K562 (cell line): ENCODE data around the gene RNF212B. TPM values are rescaled to one million over a fixed set of nuclear protein-coding genes. Genes with fewer than 3 reads are reported as not detected.

Experiments used
- ADNP ChIP-seq: fragments of 200-800 bp; sonication (Bioruptor generic); IDR thresholded peaks from 2 replicates; pipeline ENCODE4 v1.6.1; 2016; ENCODE audit warnings: missing genetic modification characterization, missing compliant biosample characterization
- CHCHD3 ChIP-seq: fragments of 250-450 bp; sonication (Bioruptor Pico); IDR thresholded peaks from 2 replicates; pipeline ENCODE4 v2.1.2; 2022; ENCODE audit warnings: mild to moderate bottlenecking
- CHD1 ChIP-seq: fragments of 200-600 bp; sonication (generic); IDR thresholded peaks from one replicate; pipeline ENCODE4 v1.6.1; 2012; ENCODE audit warnings: mild to moderate bottlenecking, moderate library complexity, low read length, inconsistent platforms
- ESRRB ChIP-seq: fragments of 250-450 bp; sonication (Bioruptor Pico); IDR thresholded peaks from 2 replicates; pipeline ENCODE4 v1.5.0; 2020; ENCODE audit warnings: mild to moderate bottlenecking, moderate library complexity, borderline replicate concordance
- ETV6 ChIP-seq, 3 experiments: fragments of 150-350 bp in 1 of 3; sonication (generic) in 1 of 3; formaldehyde crosslinking in 1 of 3; IDR thresholded peaks; 2 replicates each; pipeline versions ENCODE4 v1.6.1 to v1.8.0; 2014 to 2022; ENCODE audit warnings: borderline replicate concordance in 2 of 3, low read depth in 2 of 3, antibody characterized with exemption in 1 of 3, low read length in 1 of 3, mild to moderate bottlenecking in 1 of 3, missing genetic modification reagents in 1 of 3
- FOXP4 ChIP-seq: sonication (generic); formaldehyde crosslinking; IDR thresholded peaks from 2 replicates; pipeline ENCODE4 v1.8.0; 2022; ENCODE audit warnings: mild to moderate bottlenecking, missing genetic modification reagents, borderline replicate concordance
- GTF2E2 ChIP-seq: fragments of 200-800 bp; sonication (Bioruptor generic); IDR thresholded peaks from 2 replicates; pipeline ENCODE4 v1.6.1; 2016; ENCODE audit warnings: missing genetic modification characterization, missing compliant biosample characterization
- HLTF ChIP-seq: fragments of 450-650 bp; IDR thresholded peaks from 2 replicates; pipeline ENCODE4 v1.6.1; 2016
- L3MBTL2 ChIP-seq: fragments of 450-650 bp; IDR thresholded peaks from 2 replicates; pipeline ENCODE4 v1.6.1; 2016; ENCODE audit warnings: mild to moderate bottlenecking, moderate library complexity
- MTA3 ChIP-seq: fragments of 450-650 bp; formaldehyde crosslinking; IDR thresholded peaks from 2 replicates; pipeline ENCODE4 v1.6.1; 2017; ENCODE audit warnings: mild to moderate bottlenecking, borderline replicate concordance
- MXI1 ChIP-seq: IDR thresholded peaks from 2 replicates; pipeline ENCODE4 v1.6.1; 2011; ENCODE audit warnings: low read depth, mild to moderate bottlenecking, improper control_type of control experiment, low read length
- PPARD ChIP-seq: fragments of 250-450 bp; sonication (Bioruptor Pico); IDR thresholded peaks from 2 replicates; pipeline ENCODE4 v1.8.0; 2022; ENCODE audit warnings: inconsistent platforms, mild to moderate bottlenecking, moderate library complexity
- PTTG1 ChIP-seq: fragments of 450-650 bp; IDR thresholded peaks from 2 replicates; pipeline ENCODE4 v1.6.1; 2016; ENCODE audit warnings: low read depth, mild to moderate bottlenecking, missing genetic modification characterization, missing compliant biosample characterization
- SMARCA5 ChIP-seq: fragments of 450-650 bp; IDR thresholded peaks from 2 replicates; pipeline ENCODE4 v1.6.1; 2016
- ZC3H8 ChIP-seq: fragments of 450-650 bp; IDR thresholded peaks from 2 replicates; pipeline ENCODE4 v1.6.1; 2017
- ZFX ChIP-seq: sonication (generic); formaldehyde crosslinking; IDR thresholded peaks from 2 replicates; pipeline ENCODE4 v1.8.0; 2022; ENCODE audit warnings: mild to moderate bottlenecking, missing genetic modification reagents, moderate library complexity
- ZNF134 ChIP-seq: fragments of 250-450 bp; sonication (Bioruptor Pico); conservative IDR thresholded peaks from 2 replicates; pipeline ENCODE4 v1.4.0; 2020
- ZNF224 ChIP-seq: sonication (generic); formaldehyde crosslinking; IDR thresholded peaks from 2 replicates; pipeline ENCODE4 v1.8.0; 2022; ENCODE audit warnings: mild to moderate bottlenecking, missing genetic modification reagents
- ZNF551 ChIP-seq: fragments of 250-450 bp; sonication (Bioruptor Pico); IDR thresholded peaks from 2 replicates; pipeline ENCODE4 v1.5.0; 2021; ENCODE audit warnings: mild to moderate bottlenecking, moderate library complexity
- ZNF75A ChIP-seq: fragments of 450-650 bp; formaldehyde crosslinking; IDR thresholded peaks from 2 replicates; pipeline ENCODE4 v1.4.0; 2020; ENCODE audit warnings: mild to moderate bottlenecking
- polyA plus RNA-seq, 8 experiments: library from polyadenylated mRNA; depleted of rRNA in 4 of 8; stranded (reverse) in 5 of 8; unstranded in 3 of 8; fragments of >200 nt; fragmentation: Nextera tagmentation in 2 of 8; fragmentation: Illumina TruSeq in 1 of 8; extraction: Ambion mirVana in 2 of 8; extraction: Trizol in 1 of 8; gene quantifications; 2 replicates each; pipeline versions ENCODE4 v1.2.1 to v1.2.3, GENCODE V29; 2011 to 2014; ENCODE audit warnings: inconsistent platforms in 1 of 8, missing spikeins in 1 of 8
- total RNA-seq, 7 experiments: library from RNA; depleted of rRNA in 6 of 7; stranded (reverse); fragments of >200 nt in 6 of 7; fragmentation: Illumina TruSeq in 2 of 7; extraction: Trizol in 2 of 7; gene quantifications; 2 replicates each; pipeline versions ENCODE4 v1.2.1 to v1.2.3, GENCODE V29; 2011 to 2021; ENCODE audit warnings: low replicate concordance in 1 of 7
- TF ChIP-seq, protein P1 (sequence below): sonication (generic); formaldehyde crosslinking; IDR thresholded peaks from 2 replicates; pipeline ENCODE4 v1.8.0; 2023; ENCODE audit warnings: missing genetic modification reagents, mild to moderate bottlenecking, borderline replicate concordance

RNF212B gene
- total and polyA plus RNA-seq, 9 of the 15 experiments (the other 6 are each of a cell fraction or from before 2014, with no cell fraction given), result 0.15 to 0.43 (median 0.27) TPM; not detected in 3

DNA sequence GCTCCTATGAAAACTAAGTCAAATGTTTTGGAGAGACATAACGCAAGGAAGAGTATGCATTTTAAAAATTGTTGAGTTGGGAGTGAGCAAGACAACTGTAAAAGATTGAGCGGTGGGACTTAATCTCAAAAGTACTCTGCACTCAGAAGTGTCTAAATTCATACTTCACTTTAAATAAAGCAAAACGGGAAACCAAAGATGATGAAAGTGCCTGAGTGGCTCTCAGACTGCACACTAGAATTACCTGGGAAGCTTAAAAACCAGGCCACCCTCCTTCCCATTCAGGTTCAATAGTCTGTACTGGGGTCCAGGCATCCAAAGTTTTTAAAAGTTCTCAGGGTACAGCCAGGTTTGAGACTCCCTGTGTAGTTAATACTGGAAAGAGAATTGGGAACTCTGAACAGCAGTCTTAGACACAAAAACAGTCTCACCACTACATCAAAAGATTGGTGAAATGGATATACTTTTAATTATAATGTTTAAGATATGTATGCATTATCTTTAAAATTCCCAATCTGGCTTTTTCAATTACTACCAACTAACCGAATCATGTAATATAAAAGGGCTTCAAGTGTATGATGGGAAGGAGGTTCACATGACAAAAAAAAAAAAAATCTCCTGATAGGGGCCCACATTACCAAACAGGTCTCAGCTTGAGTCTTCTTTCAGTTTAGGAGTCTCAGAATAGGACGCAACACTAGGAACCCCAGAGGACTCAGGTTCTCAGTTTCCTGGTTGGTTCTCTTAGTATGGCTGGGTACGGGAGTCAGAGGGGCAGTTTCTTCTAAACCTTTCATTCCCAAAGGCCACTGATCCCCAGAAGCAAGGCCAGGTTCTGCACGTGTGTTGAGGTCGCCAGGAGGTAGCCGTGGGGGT is 47.2 kb downstream of the RNF212B start (continued):
- TF ChIP-seq, protein P1, sequence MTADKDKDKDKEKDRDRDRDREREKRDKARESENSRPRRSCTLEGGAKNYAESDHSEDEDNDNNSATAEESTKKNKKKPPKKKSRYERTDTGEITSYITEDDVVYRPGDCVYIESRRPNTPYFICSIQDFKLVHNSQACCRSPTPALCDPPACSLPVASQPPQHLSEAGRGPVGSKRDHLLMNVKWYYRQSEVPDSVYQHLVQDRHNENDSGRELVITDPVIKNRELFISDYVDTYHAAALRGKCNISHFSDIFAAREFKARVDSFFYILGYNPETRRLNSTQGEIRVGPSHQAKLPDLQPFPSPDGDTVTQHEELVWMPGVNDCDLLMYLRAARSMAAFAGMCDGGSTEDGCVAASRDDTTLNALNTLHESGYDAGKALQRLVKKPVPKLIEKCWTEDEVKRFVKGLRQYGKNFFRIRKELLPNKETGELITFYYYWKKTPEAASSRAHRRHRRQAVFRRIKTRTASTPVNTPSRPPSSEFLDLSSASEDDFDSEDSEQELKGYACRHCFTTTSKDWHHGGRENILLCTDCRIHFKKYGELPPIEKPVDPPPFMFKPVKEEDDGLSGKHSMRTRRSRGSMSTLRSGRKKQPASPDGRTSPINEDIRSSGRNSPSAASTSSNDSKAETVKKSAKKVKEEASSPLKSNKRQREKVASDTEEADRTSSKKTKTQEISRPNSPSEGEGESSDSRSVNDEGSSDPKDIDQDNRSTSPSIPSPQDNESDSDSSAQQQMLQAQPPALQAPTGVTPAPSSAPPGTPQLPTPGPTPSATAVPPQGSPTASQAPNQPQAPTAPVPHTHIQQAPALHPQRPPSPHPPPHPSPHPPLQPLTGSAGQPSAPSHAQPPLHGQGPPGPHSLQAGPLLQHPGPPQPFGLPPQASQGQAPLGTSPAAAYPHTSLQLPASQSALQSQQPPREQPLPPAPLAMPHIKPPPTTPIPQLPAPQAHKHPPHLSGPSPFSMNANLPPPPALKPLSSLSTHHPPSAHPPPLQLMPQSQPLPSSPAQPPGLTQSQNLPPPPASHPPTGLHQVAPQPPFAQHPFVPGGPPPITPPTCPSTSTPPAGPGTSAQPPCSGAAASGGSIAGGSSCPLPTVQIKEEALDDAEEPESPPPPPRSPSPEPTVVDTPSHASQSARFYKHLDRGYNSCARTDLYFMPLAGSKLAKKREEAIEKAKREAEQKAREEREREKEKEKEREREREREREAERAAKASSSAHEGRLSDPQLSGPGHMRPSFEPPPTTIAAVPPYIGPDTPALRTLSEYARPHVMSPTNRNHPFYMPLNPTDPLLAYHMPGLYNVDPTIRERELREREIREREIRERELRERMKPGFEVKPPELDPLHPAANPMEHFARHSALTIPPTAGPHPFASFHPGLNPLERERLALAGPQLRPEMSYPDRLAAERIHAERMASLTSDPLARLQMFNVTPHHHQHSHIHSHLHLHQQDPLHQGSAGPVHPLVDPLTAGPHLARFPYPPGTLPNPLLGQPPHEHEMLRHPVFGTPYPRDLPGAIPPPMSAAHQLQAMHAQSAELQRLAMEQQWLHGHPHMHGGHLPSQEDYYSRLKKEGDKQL (CRISPR knock-in tag), result no peak
- TF ChIP-seq MXI1 (0 out of 2 replicates have a peak, but pooled peaks have one; percentile 6), ADNP (tag) (no peak), ZNF75A (CRISPR knock-in tag) (no peak), ZNF224 (CRISPR knock-in tag) (no peak), ETV6 (IDR thresholded peaks at IDR 0.05; ENCODE audit: borderline replicate concordance in 1 of 2, low read depth in 2 of 2, low read length in 1 of 2) (no peak), ETV6 (CRISPR knock-in tag; IDR thresholded peaks at IDR 0.05; ENCODE audit: borderline replicate concordance) (no peak), PTTG1 (tag) (no peak), ZNF134 (CRISPR knock-in tag) (no peak), MTA3 (no peak), ZC3H8 (no peak), HLTF (no peak), ESRRB (CRISPR knock-in tag) (no peak), CHCHD3 (CRISPR knock-in tag) (no peak), SMARCA5 (no peak), FOXP4 (no peak), ZFX (CRISPR knock-in tag) (0 out of 2 replicates have a peak, but pooled peaks have one; percentile 37), ZNF551 (no peak), PPARD (CRISPR knock-in tag) (no peak), GTF2E2 (tag) (0 out of 2 replicates have a peak, but pooled peaks have one; percentile 66), CHD1 (peak; percentile 55), L3MBTL2 (peak; percentile 12; the same call in 1 of the 2 replicates)
